ENCODE data around the gene CDK18. TPM values are rescaled to one million over a fixed set of nuclear protein-coding genes. Genes with fewer than 3 reads are reported as not detected.

Gene CDK18
- total RNA-seq, 1 donor from 2014 or later: 179 TPM

- Histone ChIP-seq H3K4me1 (peaks cover 20% of the 10 kb centered on the region), H3K27ac (replicated peaks) (no peak overlapping the region), H3K27me3 (ENCODE audit: low read depth) (peaks cover 62% of the 10 kb centered on the region), H3K4me3 (no peak overlapping the region), H3K36me3 (no peaks in the 10 kb centered on the region), H3K9me3 (replicated peaks) (no peaks in the 10 kb centered on the region)
- intact Hi-C loops (cut with micrococcal nuclease): no loop called here
- no peak for DNase-seq
- no peak for TF ChIP-seq CTCF (IDR thresholded peaks at IDR 0.05; ENCODE audit: borderline replicate concordance)
Measured at GRCh38 chr1:205545001-205545919, 40.8 kb downstream of the CDK18 start.

- peaks cover 68% of the 10 kb centered on the region for H3K27me3 ChIP-seq (ENCODE audit: low read depth)
- H3K27ac ChIP-seq (replicated peaks): no peak overlapping the region
- no peak for TF ChIP-seq CTCF (IDR thresholded peaks at IDR 0.05; ENCODE audit: borderline replicate concordance)
- H3K36me3 ChIP-seq: no peaks in the 10 kb centered on the region
- H3K9me3 ChIP-seq (replicated peaks): no peaks in the 10 kb centered on the region
- peaks cover 20% of the 10 kb centered on the region for H3K4me1 ChIP-seq
- intact Hi-C loops (cut with micrococcal nuclease): no loop called here
- DNase-seq: no peak
- H3K4me3 ChIP-seq: no peak overlapping the region
Measured at GRCh38 chr1:205545991-205546390, 41.5 kb downstream of the CDK18 start.

GRCh38 chr1:205546541-205546940 is 42.1 kb downstream of the CDK18 start:
- H3K36me3 ChIP-seq: no peaks in the 10 kb centered on the region

GRCh38 chr1:205547936-205548827 is 43.7 kb downstream of the CDK18 start:
- H3K36me3 ChIP-seq: no peaks in the 10 kb centered on the region
- no peaks in the 10 kb centered on the region for H3K9me3 ChIP-seq (replicated peaks)
- intact Hi-C loops (cut with micrococcal nuclease): no loop called here
- peaks cover 78% of the 10 kb centered on the region for H3K27me3 ChIP-seq (ENCODE audit: low read depth)
- H3K4me3 ChIP-seq: no peak overlapping the region
- TF ChIP-seq CTCF (IDR thresholded peaks at IDR 0.05; ENCODE audit: borderline replicate concordance): no peak
- H3K27ac ChIP-seq (replicated peaks): no peak overlapping the region
- peaks cover 13% of the 10 kb centered on the region for H3K4me1 ChIP-seq
- DNase-seq: no peak

More at GRCh38 chr1:205546541-205546940, 42.1 kb downstream of the CDK18 start:
- intact Hi-C loops (cut with micrococcal nuclease): no loop called here
- no peak overlapping the region for H3K27ac ChIP-seq (replicated peaks)
- peaks cover 20% of the 10 kb centered on the region for H3K4me1 ChIP-seq
- H3K4me3 ChIP-seq: no peak overlapping the region
- TF ChIP-seq CTCF (IDR thresholded peaks at IDR 0.05; ENCODE audit: borderline replicate concordance): no peak
- DNase-seq: no peak
- no peaks in the 10 kb centered on the region for H3K9me3 ChIP-seq (replicated peaks)
- peaks cover 73% of the 10 kb centered on the region for H3K27me3 ChIP-seq (ENCODE audit: low read depth)

- TF ChIP-seq CTCF (IDR thresholded peaks at IDR 0.05; ENCODE audit: borderline replicate concordance): no peak
- Histone ChIP-seq H3K36me3 (no peaks in the 10 kb centered on the region), H3K27me3 (ENCODE audit: low read depth) (peaks cover 57% of the 10 kb centered on the region), H3K4me3 (no peak overlapping the region), H3K27ac (replicated peaks) (no peak overlapping the region), H3K9me3 (replicated peaks) (peaks cover 15% of the 10 kb centered on the region), H3K4me1 (no peaks in the 10 kb centered on the region)
- DNase-seq: no peak
- intact Hi-C loops (cut with micrococcal nuclease): no loop called here
Measured at GRCh38 chr1:205554026-205554811, 49.8 kb downstream of the CDK18 start.
